Sigmoid colon (tissue), 4 donors: ENCODE data around the gene AS3MT.

ENCODE experiments used
- POLR2AphosphoS5 ChIP-seq, 4 donors: sonication (generic); formaldehyde crosslinking; IDR thresholded peaks; one replicate each; pipeline ENCODE4 v1.6.1; 2017; ENCODE audit warnings: antibody characterized with exemption in 4 of 4
- TF ChIP-seq, protein P1 (sequence below), 4 experiments: fragments of 450-650 bp in 3 of 4; fragments of 200-600 bp in 1 of 4; IDR thresholded peaks; one replicate each; pipeline ENCODE4 v1.5.1; 2016 to 2019; ENCODE audit warnings: antibody characterized with exemption in 4 of 4, mild to moderate bottlenecking in 3 of 4, moderate library complexity in 2 of 4

DNA sequence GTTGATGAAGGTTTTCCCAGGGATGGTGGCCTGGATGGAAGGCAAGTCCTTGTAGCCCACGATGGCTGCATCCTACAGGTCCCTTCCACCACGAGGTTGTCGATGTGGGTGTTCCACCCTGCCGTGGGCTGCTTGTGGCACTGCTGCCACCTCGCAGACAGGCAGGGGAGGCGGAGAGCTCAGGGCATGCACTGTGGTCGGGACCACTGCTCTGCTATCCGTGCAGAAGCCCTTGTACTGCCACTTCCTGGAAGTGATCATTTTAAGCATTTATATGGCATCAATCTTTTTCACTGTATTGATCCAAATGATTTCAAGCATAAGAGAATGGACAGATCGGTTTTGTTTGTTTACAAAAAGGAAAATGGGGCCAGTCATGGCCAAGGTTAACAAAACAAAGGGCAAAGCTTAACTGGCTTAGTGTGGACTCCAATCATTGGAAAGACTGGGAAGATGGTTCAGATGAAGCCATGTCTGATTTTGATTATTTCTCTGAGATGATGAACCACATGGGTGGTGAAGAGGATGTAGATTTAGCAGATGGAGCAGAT, 23.8 kb upstream of the AS3MT start:
- TF ChIP-seq, protein P1, sequence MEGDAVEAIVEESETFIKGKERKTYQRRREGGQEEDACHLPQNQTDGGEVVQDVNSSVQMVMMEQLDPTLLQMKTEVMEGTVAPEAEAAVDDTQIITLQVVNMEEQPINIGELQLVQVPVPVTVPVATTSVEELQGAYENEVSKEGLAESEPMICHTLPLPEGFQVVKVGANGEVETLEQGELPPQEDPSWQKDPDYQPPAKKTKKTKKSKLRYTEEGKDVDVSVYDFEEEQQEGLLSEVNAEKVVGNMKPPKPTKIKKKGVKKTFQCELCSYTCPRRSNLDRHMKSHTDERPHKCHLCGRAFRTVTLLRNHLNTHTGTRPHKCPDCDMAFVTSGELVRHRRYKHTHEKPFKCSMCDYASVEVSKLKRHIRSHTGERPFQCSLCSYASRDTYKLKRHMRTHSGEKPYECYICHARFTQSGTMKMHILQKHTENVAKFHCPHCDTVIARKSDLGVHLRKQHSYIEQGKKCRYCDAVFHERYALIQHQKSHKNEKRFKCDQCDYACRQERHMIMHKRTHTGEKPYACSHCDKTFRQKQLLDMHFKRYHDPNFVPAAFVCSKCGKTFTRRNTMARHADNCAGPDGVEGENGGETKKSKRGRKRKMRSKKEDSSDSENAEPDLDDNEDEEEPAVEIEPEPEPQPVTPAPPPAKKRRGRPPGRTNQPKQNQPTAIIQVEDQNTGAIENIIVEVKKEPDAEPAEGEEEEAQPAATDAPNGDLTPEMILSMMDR (IDR thresholded peaks at IDR 0.05), result no peak
- no peak for TF ChIP-seq POLR2AphosphoS5 (IDR thresholded peaks at IDR 0.05)
